GM19467 (cell line): Measurements from ENCODE around the gene TAAR6.
"Not testable (repeated sequence)": the region's sequence is repeated elsewhere in the genome, so short reads cannot be mapped to it uniquely, and the experiment has no call there.

Source experiments
- ATAC-seq: cut with Tn5 transposase; IDR thresholded peaks from one replicate; pipeline ENCODE4 v1.9.1; 2021; ENCODE audit warnings: mild to moderate bottlenecking, moderate library complexity; ENCODE audit not compliant: unreplicated experiment

The TAAR6 gene

DNA sequence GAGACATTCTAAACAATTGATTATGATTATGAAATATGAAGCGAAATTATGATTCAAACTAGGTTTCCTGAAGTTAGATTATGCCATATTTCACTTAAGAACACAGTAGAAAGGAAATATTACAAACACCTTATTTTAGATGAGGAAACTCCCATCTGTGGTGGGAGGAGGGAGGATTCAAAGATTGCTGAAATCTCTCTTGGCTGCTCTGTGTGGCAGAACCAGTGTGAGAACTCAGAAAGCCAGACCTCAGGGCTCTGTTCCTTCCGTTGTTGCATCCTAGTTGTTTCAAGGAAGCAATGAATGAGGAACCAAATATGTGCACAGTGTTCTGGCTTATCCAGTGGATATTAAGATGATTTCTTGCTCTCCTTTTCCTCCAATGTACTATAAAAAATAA, 17.3 kb downstream of the TAAR6 start:
- ATAC-seq, result no peak

DNA sequence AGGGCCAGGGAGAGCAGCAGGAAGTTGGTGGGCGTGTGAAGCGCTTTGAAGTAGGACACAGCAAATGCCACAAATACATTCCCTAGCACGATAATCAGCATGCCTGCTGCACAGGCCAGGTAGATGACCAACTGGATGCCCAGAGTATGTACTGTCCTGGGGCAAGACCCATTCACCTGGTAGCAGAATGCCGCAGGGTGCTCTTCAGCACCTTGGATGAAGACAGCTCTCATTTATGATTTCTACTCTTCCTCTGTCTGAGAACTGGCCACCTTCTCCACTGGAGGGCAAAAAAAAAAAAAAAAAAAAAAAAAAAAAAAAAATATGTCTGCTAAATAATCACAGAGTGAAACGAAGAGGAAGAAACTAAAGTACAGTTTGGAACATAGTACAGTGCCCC, 19.3 kb downstream of the TAAR6 start, which contains the start of gene TAAR5:
Gene TAAR5 (minus strand): TSS at position 288 of the 400 bp plus-strand sequence. CDS start 55 bp downstream, at position 233.
- no peak for ATAC-seq

DNA sequence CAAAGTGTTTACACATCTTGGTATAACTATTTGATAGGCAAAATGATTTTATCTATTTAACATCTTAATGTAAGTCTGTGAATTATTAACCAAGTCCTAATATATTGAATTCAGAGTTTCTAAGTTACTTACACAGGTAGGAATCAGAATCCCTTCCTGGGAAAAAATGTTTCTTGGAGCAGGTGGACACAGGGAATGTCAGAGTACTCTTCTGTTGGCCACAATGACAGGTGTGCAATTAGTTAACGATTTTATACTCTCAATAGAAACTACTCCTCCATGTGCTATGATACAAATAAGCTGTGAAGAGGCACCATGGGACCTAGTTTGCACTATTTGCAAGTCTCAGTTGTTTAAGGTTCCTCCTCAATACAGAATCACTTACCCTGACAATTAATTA, 20.2 kb downstream of the TAAR6 start:
- no peak for ATAC-seq

DNA sequence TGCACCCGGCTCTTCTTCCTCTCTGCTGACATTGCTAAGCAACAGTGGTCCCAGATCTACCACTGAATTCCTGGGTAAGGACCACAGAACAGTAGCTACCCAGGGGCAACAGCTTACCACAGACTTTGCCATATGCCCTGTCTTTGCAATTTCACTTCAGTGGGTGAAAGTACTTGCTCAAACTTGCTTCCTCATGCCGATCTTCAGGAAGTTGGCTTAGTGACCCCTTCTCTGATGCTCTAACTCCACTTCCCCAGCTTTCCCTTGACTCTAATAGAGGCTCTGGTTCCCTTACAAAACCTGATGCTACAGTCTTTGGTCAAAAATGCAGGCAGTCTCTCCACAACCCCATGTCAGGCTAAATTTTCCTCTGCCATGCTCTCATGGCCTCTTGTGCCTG, 22.7 kb downstream of the TAAR6 start:
- no peak for ATAC-seq

DNA sequence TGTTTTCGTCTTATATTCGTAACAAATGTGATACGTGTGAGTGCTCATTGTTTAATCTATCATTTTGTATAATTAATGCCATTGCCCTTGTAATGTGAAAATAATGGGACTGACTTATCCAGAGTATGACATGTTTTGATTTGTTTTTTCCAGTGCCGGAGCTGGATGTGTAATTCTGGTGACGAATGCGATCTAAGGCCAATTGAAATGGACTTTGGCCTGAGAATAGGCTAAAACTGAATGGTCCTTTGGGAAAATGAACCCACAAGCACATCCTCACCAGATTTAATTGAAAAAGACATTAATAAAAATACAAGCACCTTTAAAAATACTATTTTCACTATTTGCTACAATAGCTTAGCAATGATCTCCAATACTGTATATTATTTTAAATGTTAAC, 26.1 kb downstream of the TAAR6 start:
- ATAC-seq, result no peak

DNA sequence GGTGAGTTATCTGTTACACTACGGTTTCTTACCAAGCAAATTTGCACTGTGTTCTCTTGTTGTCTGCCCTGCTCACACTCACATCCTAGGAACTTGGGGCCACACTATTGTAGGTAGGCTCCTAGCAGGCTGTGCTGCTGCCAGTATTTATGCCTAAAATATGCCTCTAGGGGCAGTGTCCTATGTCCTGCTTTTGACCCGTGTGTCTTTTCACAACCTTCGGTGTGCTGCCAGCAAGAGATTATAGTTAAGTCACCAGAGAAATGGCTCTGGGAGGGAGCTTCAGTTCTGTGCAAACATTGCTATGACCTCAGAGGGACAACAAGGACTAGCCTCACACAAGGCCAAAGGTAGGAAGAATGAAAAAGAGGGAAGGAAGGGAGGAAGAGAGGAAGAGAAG, 28.4 kb downstream of the TAAR6 start:
- ATAC-seq, result peak; percentile 73

DNA sequence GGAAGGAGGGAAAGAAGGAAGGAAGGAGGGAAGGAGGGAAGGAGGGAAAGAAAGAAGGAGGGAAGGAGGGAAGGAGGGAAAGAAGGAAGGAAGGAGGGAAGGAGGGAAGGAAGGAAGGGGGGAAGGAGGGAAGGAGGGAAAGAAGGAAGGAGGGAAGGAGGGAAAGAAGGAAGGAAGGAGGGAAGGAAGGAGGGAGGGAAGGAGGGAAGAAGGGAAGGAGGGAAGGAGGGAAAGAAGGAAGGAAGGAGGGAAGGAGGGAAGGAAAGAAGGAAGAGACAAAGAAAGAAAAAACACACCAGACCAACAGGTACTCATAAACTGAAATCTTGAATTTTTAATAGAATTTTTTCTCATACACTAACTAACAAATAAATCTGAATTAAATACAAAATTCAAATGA, 30.8 kb downstream of the TAAR6 start:
- not testable (repeated sequence) for ATAC-seq

DNA sequence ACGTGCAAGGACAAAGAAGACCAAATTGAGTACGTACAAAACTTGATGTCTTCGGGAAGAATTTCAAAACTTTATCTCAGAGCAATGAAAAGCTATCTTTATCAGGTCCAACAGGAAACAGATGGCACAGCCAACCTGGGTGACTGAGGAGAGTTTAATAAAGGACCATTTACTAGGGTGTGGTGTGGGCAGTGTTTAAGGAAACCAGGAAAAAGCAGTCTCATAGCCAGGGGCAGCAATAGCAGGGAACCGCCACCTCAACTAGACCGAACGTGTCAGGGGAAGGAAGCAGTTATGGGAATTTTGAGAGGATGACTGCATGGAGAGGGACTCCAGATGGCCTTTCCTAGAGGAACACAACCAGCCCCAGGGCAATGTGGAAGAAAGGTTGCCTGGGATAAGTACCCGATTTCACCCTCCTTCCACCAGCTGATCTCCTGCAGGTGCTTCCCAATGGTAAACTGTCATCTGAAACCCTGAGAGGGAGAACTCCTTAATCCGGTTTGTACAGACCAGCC, 34.6 kb downstream of the TAAR6 start:
- ATAC-seq, result no peak

DNA sequence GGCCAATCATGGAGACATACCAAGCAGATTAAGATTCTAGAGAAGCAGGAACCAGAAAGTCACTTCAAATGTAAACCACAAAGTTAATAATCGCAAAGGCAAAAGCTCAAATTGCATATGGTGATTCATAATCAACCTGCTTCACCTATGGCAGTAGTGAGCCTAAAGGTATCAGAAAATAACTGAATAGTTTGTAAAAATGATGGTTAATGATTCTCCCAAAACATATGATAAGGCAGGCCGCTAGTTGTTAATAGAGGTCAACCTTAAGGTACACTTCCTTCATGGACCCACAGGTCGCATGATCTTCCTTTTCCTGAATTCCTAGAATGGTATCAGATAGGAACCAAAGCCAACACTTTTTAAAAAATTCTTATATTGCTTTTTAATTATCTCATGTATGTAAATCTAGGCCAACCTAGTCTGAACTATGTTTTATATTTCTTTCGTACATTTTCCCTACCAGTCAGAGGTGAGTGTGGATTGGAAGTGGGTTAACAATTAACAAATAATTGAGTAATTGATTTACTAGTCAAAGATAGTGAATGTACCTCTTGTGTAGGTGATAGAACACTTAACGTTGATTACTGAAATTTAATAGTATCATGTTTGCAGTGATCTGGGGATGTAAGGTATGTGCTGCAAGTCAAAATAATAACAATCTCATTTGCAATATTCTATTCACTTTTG, 37.6 kb downstream of the TAAR6 start:
- ATAC-seq, result peak; percentile 74

DNA sequence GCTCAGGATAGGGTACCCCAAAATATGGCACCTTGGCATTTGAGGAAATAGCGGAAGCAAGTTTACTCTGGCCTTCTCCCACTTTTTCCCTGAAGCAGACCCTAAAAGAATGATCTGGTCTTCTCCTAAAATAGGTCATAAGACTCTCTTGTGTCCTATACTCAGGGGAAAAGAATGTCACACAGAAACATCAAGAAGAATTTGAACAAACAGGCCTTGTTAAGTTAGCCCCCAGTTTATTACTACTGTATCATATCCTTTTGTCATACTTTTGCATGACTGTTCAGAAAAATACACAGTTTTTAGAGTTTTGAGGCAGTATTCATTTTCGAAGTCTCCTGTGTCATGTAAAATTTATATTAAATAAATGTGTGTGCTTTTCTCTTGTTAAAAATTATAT, 41.5 kb downstream of the TAAR6 start:
- ATAC-seq, result no peak

DNA sequence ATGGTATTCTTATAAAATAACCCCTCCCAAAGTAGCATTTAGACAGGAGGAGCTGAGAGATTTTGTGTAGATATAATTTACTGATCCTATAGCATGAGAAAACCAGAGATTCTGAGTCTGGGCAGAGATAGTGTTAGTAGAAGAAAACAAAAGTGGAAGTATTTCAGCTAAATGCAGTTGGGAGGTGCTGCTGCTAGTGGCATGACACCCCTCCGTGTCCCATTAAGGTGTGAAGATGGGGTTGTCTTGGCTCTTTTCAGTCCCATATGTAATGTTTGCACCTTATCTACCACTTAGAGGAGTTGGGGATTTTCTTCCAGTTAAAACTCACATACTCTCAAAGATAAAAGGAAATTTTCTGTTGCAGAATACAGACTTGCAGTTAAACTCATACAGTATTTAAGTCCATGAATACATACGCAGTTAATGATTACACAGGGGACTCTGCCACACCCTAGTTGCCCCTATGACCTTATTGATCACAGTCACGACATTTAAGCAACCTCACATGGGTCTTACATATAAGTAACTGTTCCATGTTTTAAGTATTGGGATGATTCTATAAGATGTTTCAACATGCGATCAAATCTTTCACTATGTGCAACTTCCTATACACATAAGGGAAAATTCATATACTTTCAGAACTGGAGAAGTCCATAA, 42.5 kb downstream of the TAAR6 start:
- ATAC-seq, result no peak

DNA sequence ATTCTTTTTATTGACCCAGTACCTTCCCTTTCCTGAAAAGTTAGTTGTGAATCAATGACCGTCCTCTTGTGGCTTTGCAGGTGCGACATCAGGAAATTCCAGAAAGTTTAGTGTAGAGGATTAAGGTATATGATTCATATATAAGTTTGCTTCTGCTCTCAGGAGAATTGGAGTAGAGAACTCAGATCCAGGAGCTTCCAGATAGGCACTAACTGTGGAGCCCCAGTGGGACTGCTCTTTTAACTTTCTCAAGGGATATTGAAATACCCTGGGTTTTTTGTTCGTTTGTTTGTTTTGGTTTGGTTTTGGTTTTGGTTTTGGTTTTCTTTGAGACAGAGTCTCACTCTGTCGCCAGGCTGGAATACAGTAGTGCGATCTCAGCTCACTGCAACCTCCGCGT, 44.4 kb downstream of the TAAR6 start:
- peak; percentile 52 for ATAC-seq

DNA sequence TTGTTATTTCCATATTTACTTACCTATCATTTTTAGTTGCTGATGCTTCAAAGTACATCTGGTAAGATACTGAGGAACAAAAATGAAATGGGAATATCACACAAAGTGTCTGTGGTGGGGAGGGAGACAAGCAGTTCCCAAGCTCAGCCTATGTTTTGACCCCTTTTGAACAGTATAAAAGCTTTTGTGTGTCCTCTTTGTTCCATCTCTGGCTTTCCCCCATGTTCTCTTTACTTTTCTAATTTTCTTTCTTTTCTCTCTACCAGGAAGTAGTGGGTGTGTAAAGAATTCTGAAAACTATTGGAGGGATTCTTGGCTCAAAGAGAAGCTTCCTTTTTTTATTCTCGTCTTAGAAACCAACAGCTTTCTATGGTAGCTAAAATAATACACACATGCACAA, 46.6 kb downstream of the TAAR6 start:
- ATAC-seq, result no peak
